Measurements from ENCODE around the gene FAM118B. TPM values are rescaled to one million over a fixed set of nuclear protein-coding genes. Genes with fewer than 3 reads are reported as not detected.

FAM118B gene
- total RNA-seq, 1 experiment from 2014 or later = 13.1 TPM

DNA sequence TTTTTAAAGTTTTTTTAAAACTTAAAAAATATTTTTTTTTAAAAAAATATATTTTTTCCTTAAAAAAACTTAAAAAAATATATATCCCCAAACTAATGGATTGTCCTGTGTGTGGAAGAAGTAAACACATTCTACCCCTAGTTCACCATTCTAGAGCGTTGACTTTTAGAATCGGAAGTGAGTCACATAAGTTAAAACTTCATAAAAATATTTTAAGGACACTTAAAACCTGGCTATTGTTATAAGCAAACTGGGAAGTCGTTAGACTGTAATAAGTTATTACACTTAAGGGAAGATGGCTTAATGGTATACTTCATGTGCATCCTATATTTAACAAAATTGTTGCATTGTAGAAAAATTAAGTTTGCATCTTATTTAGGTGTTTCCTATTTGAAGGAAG, 21.1 kb downstream of the FAM118B start:
- Histone ChIP-seq H3K4me1 (replicated peaks; ENCODE audit: insufficient read depth) (no peaks in the 10 kb centered on the region), H3K4me3 (no peak overlapping the region), H3K79me2 (ENCODE audit: low read depth) (no peaks in the 10 kb centered on the region), H3K27me3 (ENCODE audit: insufficient read depth, low read depth) (no peaks in the 10 kb centered on the region), H3K9me3 (ENCODE audit: insufficient read depth, low read depth) (no peaks in the 10 kb centered on the region), H3F3A (ENCODE audit: insufficient read depth, low read depth) (no peaks in the 10 kb centered on the region), H3K27ac (no peak overlapping the region), H3K36me3 (ENCODE audit: low read depth) (no peaks in the 10 kb centered on the region), H2AFZ (no peak overlapping the region), H3K9me2 (ENCODE audit: insufficient read depth) (no peaks in the 10 kb centered on the region), H3K4me2 (no peak overlapping the region), H4K20me1 (ENCODE audit: insufficient read depth) (no peaks in the 10 kb centered on the region)
- intact Hi-C loops (cut with micrococcal nuclease; ENCODE audit: unreplicated experiment) = no loop called here
- CTCF ChIA-PET = no interaction called here
- POLR2A ChIA-PET (ENCODE audit: unreplicated experiment) = no interaction called here
- no TSS peak for BruUV-seq (replicated peaks)
- TF ChIP-seq CTCF (conservative IDR thresholded peaks at IDR 0.05) (no peak), EZH2 (IDR thresholded peaks at IDR 0.05; ENCODE audit: low read depth) (no peak)
- DNase-seq = no peak

DNA sequence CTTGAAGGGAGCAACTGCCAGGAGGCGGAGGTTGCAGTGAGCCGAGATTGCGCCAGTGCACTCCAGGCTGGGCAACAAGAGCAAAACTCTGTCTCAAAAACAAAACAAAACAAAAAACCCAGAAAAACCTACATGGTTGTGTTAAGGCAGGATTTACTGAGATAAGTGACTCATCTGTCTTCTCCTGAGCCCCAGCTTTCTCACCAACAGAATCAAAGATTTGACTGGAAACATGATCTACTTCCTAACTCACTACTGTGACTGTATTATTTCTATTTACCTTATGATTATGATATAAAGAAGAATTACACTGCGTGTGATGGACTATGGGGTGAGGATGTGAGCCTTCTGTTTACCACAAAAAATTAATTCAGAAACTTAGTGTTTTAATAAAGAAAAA, 21.8 kb downstream of the FAM118B start:
- H3K4me1 ChIP-seq (replicated peaks; ENCODE audit: insufficient read depth) = no peaks in the 10 kb centered on the region
- H3K4me3 ChIP-seq = no peak overlapping the region
- H4K20me1 ChIP-seq (ENCODE audit: insufficient read depth) = no peaks in the 10 kb centered on the region
- H3K4me2 ChIP-seq = no peak overlapping the region
- H3K27me3 ChIP-seq (ENCODE audit: insufficient read depth, low read depth) = no peaks in the 10 kb centered on the region
- H3K79me2 ChIP-seq (ENCODE audit: low read depth) = no peaks in the 10 kb centered on the region
- H3K9me2 ChIP-seq (ENCODE audit: insufficient read depth) = no peaks in the 10 kb centered on the region
- ChIA-PET CTCF (no interaction called here), POLR2A (ENCODE audit: unreplicated experiment) (interaction anchor here (0.6 kb wide), 1 partner anchor 35 kb away, joined by 3 read pairs; no protein-coding TSS in a partner anchor)
- no peak for TF ChIP-seq CTCF (conservative IDR thresholded peaks at IDR 0.05)
- no peak for TF ChIP-seq EZH2 (IDR thresholded peaks at IDR 0.05; ENCODE audit: low read depth)
- BruUV-seq (replicated peaks) = no TSS peak
- H2AFZ ChIP-seq = no peak overlapping the region
- H3K9me3 ChIP-seq (ENCODE audit: insufficient read depth, low read depth) = no peaks in the 10 kb centered on the region
- H3F3A ChIP-seq (ENCODE audit: insufficient read depth, low read depth) = no peaks in the 10 kb centered on the region
- H3K27ac ChIP-seq = no peak overlapping the region
- H3K36me3 ChIP-seq (ENCODE audit: low read depth) = no peaks in the 10 kb centered on the region
- intact Hi-C loops (cut with micrococcal nuclease; ENCODE audit: unreplicated experiment) = no loop called here
- DNase-seq = no peak

DNA sequence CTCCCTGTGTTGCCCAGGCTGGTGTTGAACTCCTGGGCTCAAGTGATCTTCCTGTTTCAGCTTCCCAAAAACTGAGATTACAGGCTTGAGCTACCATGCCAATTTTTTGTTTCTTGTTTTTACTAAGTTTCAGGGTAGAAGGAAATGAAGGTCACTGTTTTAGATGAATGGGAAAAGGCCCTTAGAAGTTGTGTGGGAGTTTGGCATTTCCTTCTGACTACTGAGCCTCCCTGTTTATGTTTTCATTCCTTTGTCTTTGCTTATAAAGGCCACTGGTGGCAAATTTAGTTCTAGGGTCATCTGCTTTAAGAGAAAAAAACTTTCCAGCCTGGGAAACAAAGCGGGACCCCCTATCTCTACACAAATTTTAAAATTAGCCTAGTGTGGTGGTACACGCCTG, 35.1 kb downstream of the FAM118B start:
- Histone ChIP-seq H3K36me3 (ENCODE audit: low read depth) (peaks cover 7% of the 10 kb centered on the region; the same call in 1 of the 2 replicates), H3K27me3 (ENCODE audit: insufficient read depth, low read depth) (no peaks in the 10 kb centered on the region), H3K9me3 (ENCODE audit: insufficient read depth, low read depth) (no peaks in the 10 kb centered on the region), H3F3A (ENCODE audit: insufficient read depth, low read depth) (no peaks in the 10 kb centered on the region), H2AFZ (no peak overlapping the region), H3K4me1 (replicated peaks; ENCODE audit: insufficient read depth) (no peaks in the 10 kb centered on the region), H3K4me3 (no peak overlapping the region), H3K27ac (no peak overlapping the region), H3K4me2 (no peak overlapping the region), H4K20me1 (ENCODE audit: insufficient read depth) (no peaks in the 10 kb centered on the region), H3K9me2 (ENCODE audit: insufficient read depth) (no peaks in the 10 kb centered on the region), H3K79me2 (ENCODE audit: low read depth) (no peaks in the 10 kb centered on the region)
- BruUV-seq (replicated peaks) = no TSS peak
- ChIA-PET POLR2A (ENCODE audit: unreplicated experiment) (interaction anchor here (0.6 kb wide), 1 partner anchor 114 kb away, joined by 6 read pairs; no protein-coding TSS in a partner anchor), CTCF (no interaction called here)
- DNase-seq = no peak
- intact Hi-C loops (cut with micrococcal nuclease; ENCODE audit: unreplicated experiment) = no loop called here
- TF ChIP-seq EZH2 (IDR thresholded peaks at IDR 0.05; ENCODE audit: low read depth) (no peak), CTCF (conservative IDR thresholded peaks at IDR 0.05) (no peak)

Measured in PC-9 (cell line).